H1 (cell line): ENCODE data around the gene OSBPL2. TPM values are rescaled to one million over a fixed set of nuclear protein-coding genes. Genes with fewer than 3 reads are reported as not detected.
A peak's percentile ranks its signal among the peaks of the same experiment; 100 is the strongest.

Source experiments
- CTCF ChIA-PET: fragments of 300-600 bp; sonication (Branson Sonifier 250); formaldehyde crosslinking; loops from one replicate; lab custom pipeline; 2021; ENCODE audit not compliant: partially characterized antibody; lab: Charles Lee
- POLR2A ChIA-PET: fragments of 300-600 bp; sonication (Branson Sonifier 250); formaldehyde crosslinking; loops from one replicate; lab custom pipeline; 2021; ENCODE audit warnings: inconsistent platforms; ENCODE audit not compliant: partially characterized antibody; lab: Charles Lee
- DNase-seq, 2 experiments: peaks; one replicate each; pipeline versions ENCODE4 v3.0.0 to v3.0.0-alpha.2; 2010 to 2022; ENCODE audit warnings: low spot score in 2 of 2, low read depth in 1 of 2, mixed read lengths in 1 of 2
- FAIRE-seq: peaks from 2 replicates; lab custom pipeline; 2011; peaks lifted over from hg19 to GRCh38; lab: Jason Lieb, UNC
- H2AFZ ChIP-seq: 2 replicates; pipeline ENCODE4 v1.8.1; 2012; ENCODE audit warnings: low read length, inconsistent platforms
- H2AK5ac ChIP-seq: 2 replicates; pipeline ENCODE4 v1.6.1; 2013; ENCODE audit warnings: low read depth, low read length
- H2BK120ac ChIP-seq: replicated peaks from 2 replicates; pipeline ENCODE3; 2013; ENCODE audit warnings: low read depth, low read length, inconsistent platforms
- H2BK12ac ChIP-seq: 2 replicates; pipeline ENCODE4 v1.6.1; 2013; ENCODE audit warnings: low read depth, low read length
- H2BK15ac ChIP-seq: 2 replicates; pipeline ENCODE4 v1.6.1; 2013; ENCODE audit warnings: low read length
- H2BK20ac ChIP-seq: 2 replicates; pipeline ENCODE4 v1.6.1; 2013; ENCODE audit warnings: low read length
- H2BK5ac ChIP-seq: 2 replicates; pipeline ENCODE4 v1.6.1; 2013; ENCODE audit warnings: low read depth, low read length
- H3K14ac ChIP-seq: 2 replicates; pipeline ENCODE4 v1.6.1; 2013; ENCODE audit warnings: inconsistent platforms; ENCODE audit not compliant: insufficient read length
- H3K18ac ChIP-seq: 2 replicates; pipeline ENCODE4 v1.6.1; 2013; ENCODE audit warnings: low read length; ENCODE audit errors: extremely low read depth
- H3K23ac ChIP-seq: 2 replicates; pipeline ENCODE4 v1.6.1; 2013; ENCODE audit warnings: inconsistent platforms; ENCODE audit not compliant: insufficient read length
- H3K23me2 ChIP-seq: 2 replicates; pipeline ENCODE4 v1.6.1; 2013; ENCODE audit warnings: low read depth, low read length
- H3K27ac ChIP-seq: 2 replicates; pipeline ENCODE4 v1.6.1; 2011; ENCODE audit warnings: low read depth, low read length, inconsistent platforms
- H3K27me3 ChIP-seq, 4 experiments: replicated peaks in 1 of 4; 1 replicate in 1 of 4; 2 replicates in 3 of 4; pipeline versions ENCODE4 v1.6.1 to v1.8.1; 2011 to 2013; ENCODE audit warnings: low read length in 3 of 4, mild to moderate bottlenecking in 3 of 4, inconsistent platforms in 2 of 4, mixed read lengths in 2 of 4, moderate library complexity in 1 of 4; ENCODE audit not compliant: control insufficient read depth in 3 of 4, insufficient read depth in 3 of 4; ENCODE audit errors: extremely low read depth in 1 of 4
- H3K36me3 ChIP-seq, 4 experiments: 2 replicates each; pipeline versions ENCODE4 v1.6.1 to v1.8.1; 2011 to 2013; ENCODE audit warnings: mild to moderate bottlenecking in 4 of 4, low read length in 3 of 4, moderate library complexity in 2 of 4, control low read depth in 1 of 4, inconsistent platforms in 1 of 4; ENCODE audit not compliant: insufficient read depth in 4 of 4, control insufficient read depth in 2 of 4
- H3K4ac ChIP-seq: replicated peaks from 2 replicates; pipeline ENCODE3; 2013; ENCODE audit warnings: low read length, low read depth, mixed read lengths, inconsistent platforms; ENCODE audit not compliant: insufficient read length
- H3K4me1 ChIP-seq, 4 experiments: replicated peaks in 1 of 4; 1 replicate in 1 of 4; 2 replicates in 3 of 4; pipeline versions ENCODE4 v1.6.1 to v1.8.1; 2011 to 2013; ENCODE audit warnings: low read length in 3 of 4, inconsistent platforms in 2 of 4, mixed read lengths in 1 of 4; ENCODE audit not compliant: insufficient read depth in 4 of 4, control insufficient read depth in 3 of 4
- H3K4me2 ChIP-seq, 2 experiments: 2 replicates each; pipeline versions ENCODE4 v1.6.1 to v1.8.1; 2011 to 2013; ENCODE audit warnings: low read depth in 2 of 2, low read length in 2 of 2, control low read depth in 1 of 2, inconsistent platforms in 1 of 2, mild to moderate bottlenecking in 1 of 2; ENCODE audit not compliant: insufficient read depth in 1 of 2
- H3K4me3 ChIP-seq, 4 experiments: fragments of 200-600, 300-600 bp in 1 of 4; sonication (generic), shearing (Covaris generic), sonication (Bioruptor Twin) in 1 of 4; 2 replicates each; pipeline versions ENCODE4 v1.5.1 to v1.8.1; 2011 to 2016; ENCODE audit warnings: low read length in 4 of 4, low read depth in 3 of 4, control low read depth in 2 of 4, inconsistent platforms in 2 of 4, mild to moderate bottlenecking in 2 of 4, mixed read lengths in 1 of 4, moderate library complexity in 1 of 4; ENCODE audit not compliant: insufficient read depth in 2 of 4; ENCODE audit errors: extremely low read depth in 1 of 4
- H3K56ac ChIP-seq: replicated peaks from 2 replicates; pipeline ENCODE3; 2013; ENCODE audit warnings: low read depth, mild to moderate bottlenecking, mixed read lengths, low read length, inconsistent platforms; ENCODE audit not compliant: insufficient read length
- H3K79me1 ChIP-seq: 2 replicates; pipeline ENCODE4 v1.6.1; 2013; ENCODE audit warnings: low read depth, low read length, control low read depth
- H3K79me2 ChIP-seq, 2 experiments: 2 replicates each; pipeline versions ENCODE4 v1.6.1 to v1.8.1; 2012 to 2013; ENCODE audit warnings: low read length in 2 of 2, mild to moderate bottlenecking in 2 of 2, inconsistent platforms in 1 of 2; ENCODE audit not compliant: insufficient read depth in 2 of 2, control insufficient read depth in 1 of 2
- H3K9ac ChIP-seq, 4 experiments: replicated peaks in 1 of 4; 1 replicate in 1 of 4; 2 replicates in 3 of 4; pipeline versions ENCODE4 v1.6.1 to v1.8.1; 2011 to 2013; ENCODE audit warnings: low read depth in 3 of 4, low read length in 3 of 4, control low read depth in 2 of 4, mild to moderate bottlenecking in 2 of 4, moderate library complexity in 2 of 4, inconsistent platforms in 1 of 4; ENCODE audit errors: extremely low read depth in 1 of 4
- H3K9me3 ChIP-seq, 2 experiments: 2 replicates each; pipeline versions ENCODE4 v1.6.1 to v1.8.1; 2012 to 2013; ENCODE audit warnings: mild to moderate bottlenecking in 2 of 2, moderate library complexity in 2 of 2, control low read depth in 1 of 2, inconsistent platforms in 1 of 2, low read depth in 1 of 2, low read length in 1 of 2, mixed read lengths in 1 of 2; ENCODE audit not compliant: insufficient read depth in 2 of 2
- H4K20me1 ChIP-seq, 2 experiments: replicated peaks in 1 of 2; 2 replicates each; pipeline versions ENCODE3 to v1.8.1; 2011 to 2013; ENCODE audit warnings: inconsistent platforms in 2 of 2, low read length in 2 of 2, mild to moderate bottlenecking in 1 of 2; ENCODE audit not compliant: insufficient read depth in 2 of 2, control insufficient read depth in 1 of 2
- H4K5ac ChIP-seq: 2 replicates; pipeline ENCODE4 v1.6.1; 2013; ENCODE audit warnings: low read length, low read depth, mixed read lengths, inconsistent platforms; ENCODE audit not compliant: insufficient read length
- H4K8ac ChIP-seq: 2 replicates; pipeline ENCODE4 v1.8.0; 2013; ENCODE audit warnings: mild to moderate bottlenecking, moderate library complexity, low read length, inconsistent platforms; ENCODE audit not compliant: insufficient read depth; ENCODE audit errors: extremely low read depth
- H4K91ac ChIP-seq: replicated peaks from 2 replicates; pipeline ENCODE3; 2013; ENCODE audit warnings: low read length, mixed read lengths, inconsistent platforms; ENCODE audit not compliant: insufficient read length
- POLR2AphosphoS5 ChIP-seq: IDR thresholded peaks from 2 replicates; pipeline ENCODE4 v1.6.1; 2011; ENCODE audit warnings: low read depth, low read length
- RAD21 ChIP-seq, 2 experiments: IDR thresholded peaks in 1 of 2; conservative IDR thresholded peaks in 1 of 2; 2 replicates each; pipeline ENCODE4 v1.6.1; 2011; ENCODE audit warnings: low read depth in 2 of 2, low read length in 2 of 2, improper control_type of control experiment in 1 of 2, inconsistent platforms in 1 of 2, mild to moderate bottlenecking in 1 of 2, moderate library complexity in 1 of 2
- WGBS, 2 experiments: shearing (Covaris generic) in 1 of 2; methylation state at CpG; one replicate each; pipeline versions ENCODE4 v1.1.6 to v1.1.7; 2013 to 2015; ENCODE audit warnings: low lambda C conversion rate in 2 of 2, mixed read lengths in 2 of 2, inconsistent platforms in 1 of 2, low coverage in 1 of 2, missing lambda C conversion rate in 1 of 2; ENCODE audit not compliant: insufficient replicate concordance in 2 of 2, insufficient coverage in 1 of 2, insufficient read length in 1 of 2; ENCODE audit errors: extremely low coverage in 1 of 2, missing lambda C conversion rate in 1 of 2; 5-methylcytosine and 5-hydroxymethylcytosine counted together
- polyA plus RNA-seq, 7 experiments: library from polyadenylated mRNA; depleted of rRNA in 3 of 7; stranded (reverse) in 5 of 7; unstranded in 2 of 7; fragments of >200 nt in 5 of 7; fragments of 200-250 nt in 2 of 7; gene quantifications; 1 replicate in 5 of 7; 2 replicates in 1 of 7; 4 replicates in 1 of 7; pipeline versions ENCODE4 v1.2.1 to v1.2.3, GENCODE V29; 2011 to 2013; ENCODE audit warnings: missing spikeins in 2 of 7, mixed read lengths in 2 of 7
- total RNA-seq: library from RNA; stranded (reverse); fragmentation: NEBNext Ultra II Directional; extraction: Animal tissue kit (Norgen Biotek cat#: 25700); gene quantifications from 2 replicates; pipeline ENCODE4 v1.2.1, GENCODE V29; 2021

Gene OSBPL2
- total and polyA plus RNA-seq, 2 of the 8 experiments (the other 6 are each of a cell fraction or from before 2014, with no cell fraction given) = 11.7 to 42.4 TPM

DNA sequence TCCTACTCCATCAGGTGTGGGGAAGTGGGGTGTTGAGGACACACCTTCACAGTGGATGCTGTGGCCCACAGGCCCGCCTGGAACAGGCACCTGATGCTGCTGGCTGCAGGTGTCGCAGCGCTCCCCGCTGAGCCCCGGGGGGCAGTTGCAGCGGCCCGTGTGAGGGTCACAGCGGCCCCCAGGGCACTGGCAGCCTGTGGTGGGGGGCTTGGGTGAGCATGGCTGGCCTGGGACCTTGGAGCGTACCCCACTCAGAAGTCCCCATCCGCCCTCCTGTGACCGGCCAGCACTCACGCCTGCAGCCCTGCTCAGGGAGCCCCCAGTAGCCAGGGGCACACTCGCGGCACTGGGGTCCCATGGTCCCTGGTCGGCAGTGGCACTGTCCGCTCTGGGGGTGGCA lies 83.7 kb downstream of the OSBPL2 start:
- Histone ChIP-seq H3K23me2 (no peaks in the 10 kb centered on the region), H3K56ac (no peak overlapping the region), H3K27me3 (no peaks in the 10 kb centered on the region), H4K91ac (no peak overlapping the region), H4K20me1 (peaks cover 0 to 5% of the 10 kb centered on the region in 2 experiments), H3K9ac (no peak overlapping the region), H3K9me3 (peaks cover 0 to 28% of the 10 kb centered on the region in 2 experiments; a peak in 2 of 4 replicates), H4K5ac (no peak overlapping the region), H3K4ac (no peak overlapping the region), H3K4me2 (no peak overlapping the region), H3K36me3 (peaks cover 40 to 83% (median 66%) of the 10 kb centered on the region in 4 experiments), H2BK15ac (no peak overlapping the region), H3K4me1 (no peaks in the 10 kb centered on the region), H3K79me1 (no peaks in the 10 kb centered on the region), H2BK20ac (no peak overlapping the region), H2BK120ac (no peak overlapping the region), H3K14ac (no peak overlapping the region), H2AK5ac (no peak overlapping the region), H3K27ac (no peak overlapping the region), H3K79me2 (no peaks in the 10 kb centered on the region), H3K18ac (no peak overlapping the region), H3K4me3 (no peak overlapping the region), H3K23ac (no peak overlapping the region), H4K8ac (no peak overlapping the region), H2BK5ac (no peak overlapping the region), H2AFZ (no peak overlapping the region), H2BK12ac (no peak overlapping the region)
- 97% methylated on average over 16 of the region's 16 CpGs; no CpG with 5 or more reads in 1 of the 2 experiments for WGBS, 2 experiments
- no peak for FAIRE-seq
- ChIA-PET CTCF (interaction anchor here (1.0 to 1.2 kb wide), 2 partner anchors 13 to 61 kb away, joined by 3 to 8 read pairs; no protein-coding TSS in a partner anchor), POLR2A (interaction anchor here (1.0 kb wide), 1 partner anchor 27 kb away, joined by 4 read pairs; no protein-coding TSS in a partner anchor)
- DNase-seq = no peak
- TF ChIP-seq RAD21 (IDR thresholded peaks at IDR 0.05 in 1 of 2, conservative IDR thresholded peaks at IDR 0.05 in 1 of 2; ENCODE audit: low read depth in 2 of 2, low read length in 2 of 2) = no peak
- 0 out of 2 replicates have a peak, but pooled peaks have one; percentile 11 for TF ChIP-seq POLR2AphosphoS5
